HepG2 (cell line): Measurements from ENCODE around the gene TAF1A. TPM values are rescaled to one million over a fixed set of nuclear protein-coding genes. Genes with fewer than 3 reads are reported as not detected.

Source experiments
- ATAC-seq: fragments of 200-7000 bp; cut with Tn5 transposase; 3 replicates; pipeline ENCODE4 v1.9.1; 2020; ENCODE audit warnings: mild to moderate bottlenecking, moderate library complexity
- BruUV-seq: library from RNA; stranded (reverse); fragments of 400-500 nt; replicated peaks from 2 replicates; lab custom pipeline; 2021; lab: Mats Ljungman, UMichigan
- CTCF ChIA-PET: fragments of 300-600 bp; formaldehyde crosslinking; extraction: SDS; loops from one replicate; lab custom pipeline; 2021; ENCODE audit warnings: low total read pairs, inconsistent platforms, low intra/inter-chr PET ratio; lab: Yijun Ruan, JAX
- POLR2A ChIA-PET: fragments of 350-600 bp; sonication (Branson Sonifier 250); formaldehyde crosslinking; loops from one replicate; lab custom pipeline; 2020; ENCODE audit warnings: antibody characterized with exemption, inconsistent platforms; lab: Yijun Ruan, JAX
- DNase-seq: peaks from one replicate; pipeline ENCODE4 v3.0.0-alpha.2; 2015; ENCODE audit warnings: low spot score
- FAIRE-seq: peaks from 3 replicates; lab custom pipeline; 2011; peaks lifted over from hg19 to GRCh38; lab: Jason Lieb, UNC
- H2AFZ ChIP-seq: one replicate; pipeline ENCODE4 v1.6.1; 2011; ENCODE audit warnings: low read length, inconsistent platforms
- H3K27ac ChIP-seq: fragments of 300-600 bp; 3 replicates; pipeline ENCODE4 v1.8.0; 2011; ENCODE audit warnings: mixed run types, mild to moderate bottlenecking, mixed read lengths, low read length, inconsistent platforms; ENCODE audit not compliant: insufficient read depth; ENCODE audit errors: extremely low read length
- H3K27me3 ChIP-seq, 2 experiments: fragments of 200-600 bp in 1 of 2; 2 replicates in 1 of 2; 3 replicates in 1 of 2; pipeline versions ENCODE4 v1.6.0 to v1.8.0; 2011; ENCODE audit warnings: low read length in 2 of 2, mild to moderate bottlenecking in 2 of 2, moderate library complexity in 2 of 2, inconsistent platforms in 1 of 2; ENCODE audit not compliant: insufficient read depth in 2 of 2, control insufficient read depth in 1 of 2
- H3K36me3 ChIP-seq, 2 experiments: fragments of 200-600 bp in 1 of 2; replicated peaks in 1 of 2; 2 replicates in 1 of 2; 3 replicates in 1 of 2; pipeline versions ENCODE4 v1.5.1 to v1.8.0; 2011; ENCODE audit warnings: low read length in 2 of 2, inconsistent platforms in 1 of 2; ENCODE audit not compliant: insufficient read depth in 2 of 2, control insufficient read depth in 1 of 2
- H3K4me1 ChIP-seq: 2 replicates; pipeline ENCODE4 v1.5.1; 2012; ENCODE audit warnings: low read length, inconsistent platforms; ENCODE audit not compliant: insufficient read depth
- H3K4me2 ChIP-seq: 2 replicates; pipeline ENCODE4 v1.6.0; 2011; ENCODE audit warnings: low read depth, low read length, inconsistent platforms
- H3K4me3 ChIP-seq, 3 experiments: fragments of 200-600 bp in 1 of 3; sonication (generic), shearing (Covaris generic) in 1 of 3; replicated peaks in 1 of 3; 2 replicates each; pipeline ENCODE4 v1.5.1; 2011 to 2016; ENCODE audit warnings: low read length in 3 of 3, inconsistent platforms in 2 of 3, low read depth in 2 of 3, mild to moderate bottlenecking in 2 of 3, control low read depth in 1 of 3, mixed read lengths in 1 of 3; ENCODE audit not compliant: insufficient read depth in 1 of 3
- H3K79me2 ChIP-seq: one replicate; pipeline ENCODE4 v1.6.1; 2011; ENCODE audit warnings: low read length, inconsistent platforms; ENCODE audit not compliant: insufficient read depth
- H3K9ac ChIP-seq: 2 replicates; pipeline ENCODE4 v1.6.0; 2011; ENCODE audit warnings: mild to moderate bottlenecking, low read depth, low read length, inconsistent platforms; ENCODE audit not compliant: insufficient read depth
- H3K9me3 ChIP-seq: 2 replicates; pipeline ENCODE4 v1.5.1; 2012; ENCODE audit warnings: mild to moderate bottlenecking, low read length
- H4K20me1 ChIP-seq: 2 replicates; pipeline ENCODE4 v1.6.0; 2011; ENCODE audit warnings: inconsistent platforms, mild to moderate bottlenecking, low read length, moderate library complexity; ENCODE audit not compliant: insufficient read depth
- CEBPG ChIP-seq: IDR thresholded peaks from 2 replicates; pipeline ENCODE4 v1.6.1; 2016
- EP300 ChIP-seq, 3 experiments: sonication (generic) in 1 of 3; formaldehyde crosslinking in 1 of 3; IDR thresholded peaks; 2 replicates each; pipeline versions ENCODE4 v1.5.1 to v1.6.1; 2011 to 2020; ENCODE audit warnings: low read depth in 2 of 3, low read length in 2 of 3, borderline replicate concordance in 1 of 3, improper control_type of control experiment in 1 of 3, mild to moderate bottlenecking in 1 of 3, missing genetic modification reagents in 1 of 3, moderate library complexity in 1 of 3
- FOXA1 ChIP-seq, 2 experiments: fragments of 450-650 bp in 1 of 2; sonication (generic) in 1 of 2; formaldehyde crosslinking in 1 of 2; IDR thresholded peaks; 2 replicates each; pipeline versions ENCODE4 v1.4.0 to v1.6.1; 2016 to 2020; ENCODE audit warnings: missing genetic modification reagents in 1 of 2
- HMG20A ChIP-seq: IDR thresholded peaks from 2 replicates; pipeline ENCODE4 v1.6.1; 2016; ENCODE audit warnings: borderline replicate concordance
- MIER3 ChIP-seq: IDR thresholded peaks from 2 replicates; pipeline ENCODE4 v1.6.1; 2016; ENCODE audit warnings: missing compliant biosample characterization, borderline replicate concordance
- NFKB2 ChIP-seq: sonication (generic); formaldehyde crosslinking; IDR thresholded peaks from 2 replicates; pipeline ENCODE4 v1.4.0; 2020; ENCODE audit warnings: missing genetic modification reagents, borderline replicate concordance
- NR3C1 ChIP-seq: sonication (generic); formaldehyde crosslinking; IDR thresholded peaks from 2 replicates; pipeline ENCODE4 v1.4.0; 2020; ENCODE audit warnings: missing genetic modification reagents
- STAT5B ChIP-seq: sonication (generic); formaldehyde crosslinking; IDR thresholded peaks from 2 replicates; pipeline ENCODE4 v1.4.0; 2020; ENCODE audit warnings: missing genetic modification reagents
- ZBTB40 ChIP-seq, 2 experiments: fragments of 450-650 bp in 1 of 2; sonication (generic) in 1 of 2; formaldehyde crosslinking in 1 of 2; IDR thresholded peaks; 2 replicates each; pipeline versions ENCODE4 v1.6.1 to v1.8.0; 2016 to 2022; ENCODE audit warnings: antibody characterized with exemption in 1 of 2, mild to moderate bottlenecking in 1 of 2, missing genetic modification reagents in 1 of 2
- ZGPAT ChIP-seq: IDR thresholded peaks from 2 replicates; pipeline ENCODE4 v1.6.1; 2016; ENCODE audit warnings: mild to moderate bottlenecking
- ZNF432 ChIP-seq: sonication (generic); formaldehyde crosslinking; IDR thresholded peaks from 2 replicates; pipeline ENCODE4 v1.5.0; 2020; ENCODE audit warnings: missing genetic modification reagents, mild to moderate bottlenecking, borderline replicate concordance
- ZNF709 ChIP-seq: sonication (generic); formaldehyde crosslinking; IDR thresholded peaks from 2 replicates; pipeline ENCODE4 v1.5.0; 2020; ENCODE audit warnings: mild to moderate bottlenecking, missing genetic modification reagents
- WGBS: methylation state at CpG from one replicate; pipeline ENCODE4 v1.1.6; 2017; ENCODE audit warnings: low lambda C conversion rate; 5-methylcytosine and 5-hydroxymethylcytosine counted together
- in situ Hi-C: cut with HindIII; loops from 2 replicates; pipeline ENCODE4 v1.10.0; 2017; ENCODE audit warnings: low pct_unique_long_range_greater_than_20kb; ENCODE audit not compliant: extremely low pct_ligation_motif_present
- intact Hi-C: fragments of 100-400 bp; cut with micrococcal nuclease; formaldehyde crosslinking; loops from one replicate; pipeline ENCODE4 v1.10.0; 2022; ENCODE audit not compliant: unreplicated experiment
- polyA plus RNA-seq, 8 experiments: library from polyadenylated mRNA; depleted of rRNA in 3 of 8; stranded (reverse) in 7 of 8; unstranded in 1 of 8; fragments of >200 nt; fragmentation: Illumina TruSeq in 4 of 8; extraction: Trizol in 4 of 8; gene quantifications; 2 replicates each; pipeline versions ENCODE4 v1.2.1 to v1.2.3, GENCODE V29; 2011 to 2016; ENCODE audit warnings: low read depth in 4 of 8, missing spikeins in 1 of 8, mixed read lengths in 1 of 8; ENCODE audit not compliant: insufficient read depth in 1 of 8
- total RNA-seq, 5 experiments: library from RNA; depleted of rRNA; stranded (reverse); fragments of >200 nt; fragmentation: Illumina TruSeq; extraction: Trizol; gene quantifications; 2 replicates each; pipeline ENCODE4 v1.2.3, GENCODE V29; 2016; ENCODE audit warnings: low read depth in 1 of 5

TAF1A gene
- total and polyA plus RNA-seq, 2 of the 13 experiments (the other 11 are each of a cell fraction or from before 2014, with no cell fraction given) = 3.3 to 10.7 TPM

GRCh38 chr1:222555992-222556615, 33.6 kb downstream of the TAF1A start:
- Histone ChIP-seq H3K9me3 (no peaks in the 10 kb centered on the region), H3K79me2 (no peaks in the 10 kb centered on the region), H4K20me1 (no peaks in the 10 kb centered on the region), H3K27me3 (no peaks in the 10 kb centered on the region), H3K36me3 (peaks cover 2 to 21% of the 10 kb centered on the region in 2 experiments; a peak in 3 of 5 replicates), H3K4me3 (no peak overlapping the region), H3K27ac (peak overlapping the region; percentile 59), H3K4me2 (no peak overlapping the region), H3K4me1 (peaks cover 21% of the 10 kb centered on the region), H2AFZ (no peak overlapping the region), H3K9ac (no peak overlapping the region)
- intact Hi-C loops = no loop called here
- 82% methylated on average over 2 of the region's 2 CpGs for WGBS
- BruUV-seq = no TSS peak
- DNase-seq (peak; percentile 39), ATAC-seq (peak; percentile 99), FAIRE-seq (no peak)
- CTCF ChIA-PET = no interaction called here
- in situ Hi-C loops = no loop called here
- POLR2A ChIA-PET = interaction anchor here (0.6 to 1.9 kb wide), 7 partner anchors 9 to 157 kb away, joined by 3 to 11 read pairs (median 5); partner anchors contain the start of gene TAF1A
- TF ChIP-seq EP300 (IDR thresholded peaks at IDR 0.05; ENCODE audit: low read depth in 2 of 2, low read length in 2 of 2) (0 out of 4 replicates have a peak, but pooled peaks of 1 of the 2 experiments have one; percentile 17), EP300 (CRISPR knock-in tag; IDR thresholded peaks at IDR 0.05; ENCODE audit: borderline replicate concordance) (no peak), ZBTB40 (IDR thresholded peaks at IDR 0.05) (no peak), ZBTB40 (CRISPR knock-in tag; IDR thresholded peaks at IDR 0.05) (0 out of 2 replicates have a peak, but pooled peaks have one; percentile 20), HMG20A (CRISPR knock-in tag) (no peak; the same call in 1 of the 2 replicates), NFKB2 (CRISPR knock-in tag) (no peak), ZNF709 (CRISPR knock-in tag) (peak; percentile 24; the same call in 1 of the 2 replicates), NR3C1 (no peak), CEBPG (CRISPR knock-in tag) (peak; percentile 18; the same call in 1 of the 2 replicates), STAT5B (CRISPR knock-in tag) (no peak), MIER3 (peak; percentile 59; the same call in 1 of the 2 replicates), ZGPAT (CRISPR knock-in tag) (0 out of 2 replicates have a peak, but pooled peaks have one; percentile 33), FOXA1 (IDR thresholded peaks at IDR 0.05) (no peak), FOXA1 (CRISPR knock-in tag; IDR thresholded peaks at IDR 0.05) (no peak), ZNF432 (no peak)
